Measurements from ENCODE around the gene SCYGR4.

The SCYGR4 gene, protein sequence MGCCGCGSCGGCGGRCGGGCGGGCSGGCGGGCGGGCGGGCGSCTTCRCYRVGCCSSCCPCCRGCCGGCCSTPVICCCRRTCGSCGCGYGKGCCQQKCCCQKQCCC

GRCh38 chr2:227617316-227618230 lies at the start of gene SCYGR4:
SCYGR4 (plus strand) TSS chr2:227617498; CDS start chr2:227617498, 0 bp downstream.
- H3K4me3 ChIP-seq (ENCODE audit: low read depth, low read length): no peak within 1 kb of the TSS
- no peak for TF ChIP-seq CTCF (IDR thresholded peaks at IDR 0.05; ENCODE audit: low read depth, low read length)

GRCh38 chr2:227568852-227569169 lies 48.5 kb upstream of the SCYGR4 start:
- TF ChIP-seq CTCF (IDR thresholded peaks at IDR 0.05; ENCODE audit: low read depth, low read length): no peak
- H3K4me3 ChIP-seq (ENCODE audit: low read depth, low read length): no peak overlapping the region

GRCh38 chr2:227570615-227571014 lies 46.7 kb upstream of the SCYGR4 start:
- no peak overlapping the region for H3K4me3 ChIP-seq (ENCODE audit: low read depth, low read length)
- TF ChIP-seq CTCF (IDR thresholded peaks at IDR 0.05; ENCODE audit: low read depth, low read length): no peak

DNA sequence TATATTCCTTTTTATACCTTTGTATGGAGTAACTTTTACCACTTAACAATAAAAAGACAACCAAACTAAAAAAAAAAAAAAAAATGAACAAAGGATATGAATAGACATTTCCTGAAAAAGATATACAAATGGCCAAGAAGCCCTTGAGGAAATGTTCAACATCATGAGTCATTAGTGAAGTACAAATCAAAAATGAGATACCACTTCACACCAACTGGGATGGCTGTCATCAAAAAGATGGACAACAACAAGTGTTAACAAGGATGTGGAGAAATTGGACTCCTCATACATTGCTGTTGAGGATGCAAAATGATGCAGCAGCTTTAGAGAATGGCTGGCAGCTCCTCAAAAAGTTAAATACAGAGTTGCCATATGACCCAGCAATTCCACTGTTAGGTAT lies 41.2 kb upstream of the SCYGR4 start:
- H3K4me3 ChIP-seq (ENCODE audit: low read depth, low read length): no peak overlapping the region
- no peak for TF ChIP-seq CTCF (IDR thresholded peaks at IDR 0.05; ENCODE audit: low read depth, low read length)

DNA sequence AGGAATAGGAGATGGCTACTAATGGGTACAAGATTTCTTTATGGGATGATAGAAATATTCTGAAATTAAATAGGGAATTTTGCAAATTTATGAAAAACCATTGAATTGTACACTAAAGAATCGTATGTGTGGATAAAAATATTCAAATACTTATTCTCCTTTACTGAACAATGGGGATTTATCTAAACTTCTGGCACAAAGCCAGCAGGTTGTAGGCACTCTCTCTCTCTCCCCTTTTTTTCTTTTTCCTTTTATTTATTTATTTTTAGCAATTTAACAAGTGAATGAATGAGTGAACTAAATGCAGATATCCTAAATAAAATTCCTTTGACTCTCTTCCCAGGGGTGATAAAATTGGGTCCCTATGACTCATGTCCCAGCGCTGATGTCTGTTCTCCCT lies 40.5 kb upstream of the SCYGR4 start:
- no peak for TF ChIP-seq CTCF (IDR thresholded peaks at IDR 0.05; ENCODE audit: low read depth, low read length)
- H3K4me3 ChIP-seq (ENCODE audit: low read depth, low read length): no peak overlapping the region

- no peak for TF ChIP-seq CTCF (IDR thresholded peaks at IDR 0.05; ENCODE audit: low read depth, low read length)
- no peak overlapping the region for H3K4me3 ChIP-seq (ENCODE audit: low read depth, low read length)
Observed at GRCh38 chr2:227577555-227577954, 39.7 kb upstream of the SCYGR4 start.

GRCh38 chr2:227578642-227579041 lies 38.7 kb upstream of the SCYGR4 start:
- no peak overlapping the region for H3K4me3 ChIP-seq (ENCODE audit: low read depth, low read length)
- no peak for TF ChIP-seq CTCF (IDR thresholded peaks at IDR 0.05; ENCODE audit: low read depth, low read length)
